ENCODE results near the gene NPTXR.
"Not testable (repeated sequence)": the region's sequence is repeated elsewhere in the genome, so short reads cannot be mapped to it uniquely, and the experiment has no call there.

Gene NPTXR

GRCh38 chr22:38830026-38830844, 13.6 kb downstream of the NPTXR start:
- DNase-seq, result no peak

- no peak for DNase-seq
These were observed 14.3 kb downstream of the NPTXR start for GRCh38 chr22:38829485-38829884.

GRCh38 chr22:38828616-38829205, 15.1 kb downstream of the NPTXR start:
- DNase-seq, result no peak

- no peak for DNase-seq
These were observed 15.6 kb downstream of the NPTXR start for GRCh38 chr22:38828191-38828590.

GRCh38 chr22:38827510-38827909, 16.3 kb downstream of the NPTXR start:
- no peak for DNase-seq

- no peak for DNase-seq
These were observed 17.0 kb downstream of the NPTXR start for GRCh38 chr22:38826801-38827200.

- no peak for DNase-seq
These were observed 17.4 kb downstream of the NPTXR start for GRCh38 chr22:38826386-38826785.

- DNase-seq, result no peak
These were observed 19.2 kb downstream of the NPTXR start for GRCh38 chr22:38824585-38824984.

- no peak for DNase-seq
These were observed 20.2 kb downstream of the NPTXR start for GRCh38 chr22:38823637-38824036.

GRCh38 chr22:38823076-38823475, 20.8 kb downstream of the NPTXR start:
- no peak for DNase-seq

GRCh38 chr22:38820020-38820419, 23.8 kb downstream of the NPTXR start:
- DNase-seq, result no peak

- no peak for DNase-seq
These were observed 24.4 kb downstream of the NPTXR start for GRCh38 chr22:38819387-38819940.

GRCh38 chr22:38817196-38817595, 26.6 kb downstream of the NPTXR start:
- no peak for DNase-seq

- DNase-seq, result no peak
These were observed 28.0 kb downstream of the NPTXR start for GRCh38 chr22:38815842-38816241.

GRCh38 chr22:38811241-38811640, 32.6 kb downstream of the NPTXR start:
- DNase-seq, result no peak

GRCh38 chr22:38805041-38805593, 38.7 kb downstream of the NPTXR start:
- not testable (repeated sequence) for DNase-seq

- DNase-seq, result no peak
These were observed 41.1 kb downstream of the NPTXR start for GRCh38 chr22:38802671-38803121.

- no peak for DNase-seq
These were observed 44.4 kb downstream of the NPTXR start for GRCh38 chr22:38799265-38800002.

GRCh38 chr22:38798496-38798895, 45.3 kb downstream of the NPTXR start:
- no peak for DNase-seq

GRCh38 chr22:38796262-38796957, 47.4 kb downstream of the NPTXR start:
- no peak for DNase-seq

GRCh38 chr22:38795569-38795968, 48.3 kb downstream of the NPTXR start:
- no peak for DNase-seq

- DNase-seq, result peak; percentile 90
These were observed 49.9 kb downstream of the NPTXR start, which contains the start of gene DNAL4 for GRCh38 chr22:38793721-38794466. Gene DNAL4 (minus strand): TSS chr22:38794143. CDS start chr22:38782731, 11,412 bp downstream.
